ENCODE data around the gene MROH2B.

The MROH2B gene

DNA sequence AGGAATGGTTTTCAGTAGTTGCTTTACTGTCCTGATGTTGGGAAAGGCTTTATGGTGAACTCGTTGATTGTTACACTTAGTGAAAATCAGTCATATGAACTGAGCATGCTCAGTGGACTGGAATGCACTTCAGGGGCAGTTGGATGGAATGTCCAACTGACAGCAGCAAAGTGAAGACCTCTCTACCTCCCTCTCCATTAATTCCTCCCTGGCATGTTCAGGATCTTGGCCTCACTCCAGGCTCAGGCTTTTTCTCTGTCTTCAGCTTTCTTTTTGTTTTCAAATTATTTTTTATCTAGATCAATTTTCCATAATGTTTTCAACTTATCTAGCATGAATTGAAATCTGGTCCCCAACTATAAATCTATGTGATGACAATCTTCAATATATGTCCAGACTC is at the start of gene MROH2B:
TSS of gene MROH2B (minus strand) at position 101 of the 400 bp plus-strand sequence. CDS start 490 bp downstream, outside the sequence.
- CTCF ChIA-PET = no interaction called here
- POLR2A ChIA-PET = no interaction called here
- TF ChIP-seq, protein P1, sequence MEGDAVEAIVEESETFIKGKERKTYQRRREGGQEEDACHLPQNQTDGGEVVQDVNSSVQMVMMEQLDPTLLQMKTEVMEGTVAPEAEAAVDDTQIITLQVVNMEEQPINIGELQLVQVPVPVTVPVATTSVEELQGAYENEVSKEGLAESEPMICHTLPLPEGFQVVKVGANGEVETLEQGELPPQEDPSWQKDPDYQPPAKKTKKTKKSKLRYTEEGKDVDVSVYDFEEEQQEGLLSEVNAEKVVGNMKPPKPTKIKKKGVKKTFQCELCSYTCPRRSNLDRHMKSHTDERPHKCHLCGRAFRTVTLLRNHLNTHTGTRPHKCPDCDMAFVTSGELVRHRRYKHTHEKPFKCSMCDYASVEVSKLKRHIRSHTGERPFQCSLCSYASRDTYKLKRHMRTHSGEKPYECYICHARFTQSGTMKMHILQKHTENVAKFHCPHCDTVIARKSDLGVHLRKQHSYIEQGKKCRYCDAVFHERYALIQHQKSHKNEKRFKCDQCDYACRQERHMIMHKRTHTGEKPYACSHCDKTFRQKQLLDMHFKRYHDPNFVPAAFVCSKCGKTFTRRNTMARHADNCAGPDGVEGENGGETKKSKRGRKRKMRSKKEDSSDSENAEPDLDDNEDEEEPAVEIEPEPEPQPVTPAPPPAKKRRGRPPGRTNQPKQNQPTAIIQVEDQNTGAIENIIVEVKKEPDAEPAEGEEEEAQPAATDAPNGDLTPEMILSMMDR (IDR thresholded peaks at IDR 0.05; ENCODE audit: control extremely low read depth, extremely low read depth, low read depth, missing control alignments) = no peak

GRCh38 chr5:41120600-41120999 is 49.5 kb upstream of the MROH2B start:
- TF ChIP-seq, protein P1 (IDR thresholded peaks at IDR 0.05; ENCODE audit: control extremely low read depth, extremely low read depth, low read depth, missing control alignments) = no peak
- POLR2A ChIA-PET = no interaction called here
- DNase-seq (ENCODE audit: extremely low spot score) = no peak
- CTCF ChIA-PET = no interaction called here

More for the DNA sequence above, at the start of gene MROH2B:
- DNase-seq (ENCODE audit: extremely low spot score) = no peak

GRCh38 chr5:41118177-41118576 is 47.0 kb upstream of the MROH2B start:
- TF ChIP-seq, protein P1 (IDR thresholded peaks at IDR 0.05; ENCODE audit: control extremely low read depth, extremely low read depth, low read depth, missing control alignments) = no peak
- ChIA-PET POLR2A (no interaction called here), CTCF (no interaction called here)
- DNase-seq (ENCODE audit: extremely low spot score) = no peak

DNA sequence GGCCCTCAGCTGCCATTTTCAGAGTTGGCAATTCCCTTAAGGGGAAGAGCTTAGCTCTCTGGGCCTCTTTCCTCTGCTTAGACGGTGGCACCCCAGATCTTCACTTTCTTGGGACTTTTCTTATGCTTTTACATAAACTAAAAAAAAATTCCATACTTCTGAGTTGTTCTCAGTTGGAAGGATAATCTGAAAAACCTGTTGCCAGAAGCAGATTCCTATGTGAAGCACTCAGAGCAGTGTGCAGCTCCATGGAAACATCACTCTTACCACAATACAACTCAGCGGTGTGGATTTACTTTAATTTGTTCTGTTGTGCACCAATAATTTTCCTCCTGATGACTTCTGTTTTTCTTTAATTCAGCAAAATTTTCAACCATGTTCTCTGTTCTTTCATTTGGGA is 44.1 kb upstream of the MROH2B start:
- no peak for DNase-seq (ENCODE audit: extremely low spot score)
- CTCF ChIA-PET = interaction anchor here (1.2 kb wide), 1 partner anchor 15 kb away, joined by 5 read pairs; no protein-coding TSS in a partner anchor
- POLR2A ChIA-PET = no interaction called here
- TF ChIP-seq, protein P1 (IDR thresholded peaks at IDR 0.05; ENCODE audit: control extremely low read depth, extremely low read depth, low read depth, missing control alignments) = no peak

- TF ChIP-seq, protein P1 (IDR thresholded peaks at IDR 0.05; ENCODE audit: control extremely low read depth, extremely low read depth, low read depth, missing control alignments) = no peak
- CTCF ChIA-PET = no interaction called here
- POLR2A ChIA-PET = no interaction called here
- no peak for DNase-seq (ENCODE audit: extremely low spot score)
Measured at GRCh38 chr5:41112486-41113455, 41.6 kb upstream of the MROH2B start.

DNA sequence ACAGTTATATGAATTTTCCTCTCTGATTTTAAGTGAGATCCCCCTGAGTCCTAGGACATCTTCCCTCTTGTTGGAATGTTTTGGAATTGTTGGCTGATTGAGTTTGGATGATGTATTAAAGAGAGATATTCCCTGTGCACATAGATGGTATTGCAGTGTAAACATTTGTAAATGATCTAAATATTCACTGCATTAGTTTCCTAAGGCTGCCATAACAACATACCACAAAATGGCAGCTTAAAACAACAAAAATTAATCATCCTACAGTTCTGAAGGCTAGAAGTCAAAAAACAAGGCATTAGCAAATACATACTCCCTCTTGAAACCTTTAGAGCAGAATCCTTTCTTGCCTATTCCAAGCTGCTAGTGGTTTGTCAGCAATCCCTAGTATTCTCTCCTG is 38.0 kb upstream of the MROH2B start:
- CTCF ChIA-PET = no interaction called here
- TF ChIP-seq, protein P1 (IDR thresholded peaks at IDR 0.05; ENCODE audit: control extremely low read depth, extremely low read depth, low read depth, missing control alignments) = no peak
- DNase-seq (ENCODE audit: extremely low spot score) = no peak
- POLR2A ChIA-PET = no interaction called here

Data from GM10248 (cell line).